Retina (tissue), 1 donor: Measurements from ENCODE around the gene SLC50A1.

Source experiments
- DNase-seq: peaks from one replicate; pipeline ENCODE4 v3.0.0-alpha.2; 2016

Gene SLC50A1, protein sequence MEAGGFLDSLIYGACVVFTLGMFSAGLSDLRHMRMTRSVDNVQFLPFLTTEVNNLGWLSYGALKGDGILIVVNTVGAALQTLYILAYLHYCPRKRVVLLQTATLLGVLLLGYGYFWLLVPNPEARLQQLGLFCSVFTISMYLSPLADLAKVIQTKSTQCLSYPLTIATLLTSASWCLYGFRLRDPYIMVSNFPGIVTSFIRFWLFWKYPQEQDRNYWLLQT

GRCh38 chr1:155135415-155136028 is at the start of gene SLC50A1:
Gene SLC50A1 (plus strand): TSS chr1:155135852. CDS start chr1:155135912, 60 bp downstream.
- peak; percentile 96 for DNase-seq

- peak; percentile 91 for DNase-seq
These were observed 49.4 kb upstream of the SLC50A1 start for GRCh38 chr1:155086128-155086741.

- no peak for DNase-seq
These were observed 48.7 kb upstream of the SLC50A1 start for GRCh38 chr1:155086856-155087535.

DNA sequence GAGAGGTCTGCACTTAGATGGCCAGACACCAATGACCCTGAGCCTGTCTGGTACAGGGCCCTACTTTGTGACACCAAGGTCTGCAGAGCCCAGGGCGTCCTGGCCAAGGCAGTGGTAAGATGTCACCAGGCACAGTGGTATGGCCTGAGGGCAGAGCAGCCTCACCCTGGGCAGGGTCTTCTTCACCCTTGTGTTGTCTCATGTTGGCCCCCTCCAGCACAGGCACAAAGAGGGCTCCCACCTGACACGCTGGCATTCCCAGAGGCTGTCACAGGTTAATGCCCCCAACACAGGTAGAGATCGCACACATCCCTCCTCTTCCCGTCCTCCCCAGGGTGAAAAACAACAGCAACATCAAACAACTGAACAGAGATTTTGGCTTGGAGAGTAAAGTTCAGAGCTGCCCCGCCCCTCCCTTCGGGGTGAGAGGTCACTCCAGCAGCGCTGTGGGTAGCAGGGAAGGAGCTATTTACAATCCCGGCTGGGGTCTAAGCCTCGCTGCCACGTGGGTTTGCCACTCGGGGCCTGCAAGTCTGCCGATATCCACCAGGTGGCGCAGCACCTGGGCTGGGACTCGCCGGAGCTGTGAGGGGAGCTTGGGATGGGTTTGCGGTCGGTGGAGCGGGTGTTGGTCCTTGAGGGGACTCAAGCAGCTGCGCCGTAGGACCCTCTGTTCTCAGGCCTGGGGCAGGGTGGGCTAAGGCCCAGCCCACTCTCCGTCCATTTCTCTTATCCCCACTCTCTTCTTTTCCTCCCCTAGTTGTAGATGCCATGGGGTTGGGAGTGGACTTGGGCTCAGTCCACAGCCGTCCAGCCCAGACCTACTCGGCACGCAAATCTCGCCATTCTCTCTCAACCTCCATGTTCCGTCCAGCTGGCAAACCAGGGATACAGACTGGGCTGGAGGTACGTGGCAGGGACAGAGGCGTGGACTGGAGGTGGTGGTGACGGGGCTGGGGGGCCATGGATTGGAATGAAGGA is 44.3 kb upstream of the SLC50A1 start:
- peak; percentile 92 for DNase-seq

DNA sequence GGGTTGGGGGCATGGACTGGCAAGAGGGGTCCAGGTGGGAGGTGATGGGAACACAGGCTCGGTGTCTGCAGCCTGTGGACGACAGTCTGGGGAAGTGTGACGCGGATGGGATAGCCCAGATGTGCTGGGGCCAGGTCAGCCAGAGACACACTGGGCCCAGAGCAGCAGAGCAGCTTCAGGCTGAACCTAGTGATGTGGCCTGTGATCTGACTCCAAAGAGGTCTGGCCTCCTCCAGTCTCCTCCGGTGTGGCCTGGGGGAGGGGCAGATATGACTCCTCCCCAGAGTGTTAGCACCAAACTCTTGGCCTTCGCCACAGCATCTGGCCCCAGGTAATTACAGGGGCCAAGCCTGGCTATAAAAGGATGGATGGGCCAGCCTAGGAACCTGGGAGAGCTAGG is 43.5 kb upstream of the SLC50A1 start:
- no peak for DNase-seq

DNA sequence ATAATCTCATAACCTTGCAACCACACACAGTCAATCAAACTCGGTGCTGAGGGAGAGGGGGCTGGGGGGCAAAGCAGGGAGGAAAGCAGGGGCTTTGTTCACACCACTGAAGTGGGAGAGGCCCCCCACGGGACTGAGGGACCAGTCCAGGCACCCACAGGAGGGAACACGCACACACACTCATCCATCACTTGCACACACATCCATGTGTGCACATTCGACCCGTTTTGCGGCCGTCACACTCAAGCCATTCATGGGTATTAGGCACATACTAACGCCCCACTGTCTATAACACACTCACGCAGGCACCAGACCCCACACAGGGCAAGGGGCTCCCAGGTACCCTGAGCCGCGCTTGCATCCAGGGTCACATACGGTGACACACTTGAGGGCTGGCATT is 43.0 kb upstream of the SLC50A1 start:
- no peak for DNase-seq

DNA sequence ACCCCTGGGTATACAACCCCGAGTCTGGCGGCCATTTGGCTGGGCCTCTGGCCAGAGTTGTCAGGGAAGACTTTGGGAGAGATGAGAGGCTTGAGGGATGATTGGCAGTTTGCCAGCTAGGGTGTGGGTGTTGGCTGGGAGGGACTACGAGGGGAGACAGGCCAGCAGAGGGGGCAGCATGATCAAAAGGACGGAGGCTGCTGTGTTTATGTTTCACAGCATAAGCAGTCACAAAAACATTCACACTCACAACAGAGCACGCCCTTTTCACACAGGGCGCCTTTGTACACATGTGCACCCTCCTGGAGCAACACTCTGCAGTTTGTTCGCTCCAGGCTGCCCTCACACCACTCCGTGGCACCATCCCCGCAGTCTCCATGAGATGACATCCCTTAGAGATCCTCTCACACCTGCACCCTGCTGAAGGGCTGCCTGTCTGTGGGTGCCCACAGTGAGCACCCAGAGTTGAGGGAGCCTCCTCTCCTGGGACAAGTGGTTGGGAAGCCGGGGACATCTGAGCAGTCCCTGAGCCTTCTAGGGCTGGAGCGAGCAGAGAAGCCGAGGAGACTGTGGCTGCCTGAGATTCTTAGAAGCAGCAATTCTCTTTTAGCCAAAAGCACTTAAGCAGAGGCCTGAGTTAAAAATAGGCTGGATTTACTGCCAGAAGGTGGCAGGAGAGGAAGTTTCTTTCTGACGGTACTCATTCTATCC is 41.6 kb upstream of the SLC50A1 start:
- no peak for DNase-seq

DNA sequence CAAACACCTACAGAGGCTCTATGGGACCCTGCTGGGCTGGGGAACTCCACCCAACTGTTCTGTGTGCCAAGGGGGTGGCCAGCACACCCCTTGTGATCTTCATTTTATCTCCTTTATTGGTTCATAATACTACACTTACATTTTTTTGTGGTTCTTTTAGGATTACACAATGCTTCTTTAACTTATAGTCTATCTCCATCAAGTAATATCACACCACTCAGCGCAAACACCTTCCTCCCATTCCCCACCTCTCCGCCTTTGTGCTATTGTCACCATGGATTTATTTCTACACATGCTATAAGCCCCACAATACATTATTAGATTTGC is 41.1 kb upstream of the SLC50A1 start:
- DNase-seq, result no peak

DNA sequence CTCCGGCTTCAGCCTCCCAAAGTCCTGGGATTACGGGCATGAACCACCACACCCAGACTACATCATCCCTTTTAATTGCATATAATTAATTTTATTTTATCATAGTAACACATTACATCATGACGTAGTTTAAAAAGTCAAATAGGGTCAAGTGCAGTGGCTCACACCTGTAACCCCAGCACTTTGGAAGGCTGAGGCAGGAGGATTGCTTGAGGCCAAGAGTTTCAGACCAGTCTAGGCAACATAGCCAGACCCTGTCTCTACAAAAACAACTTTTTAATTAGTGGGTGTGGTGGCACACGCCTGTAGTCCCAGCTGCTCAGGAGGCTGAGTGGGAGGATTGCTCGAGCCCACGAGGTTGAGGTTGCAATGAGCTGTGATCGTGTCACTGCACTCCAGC is 36.3 kb upstream of the SLC50A1 start:
- DNase-seq, result no peak

- DNase-seq, result no peak
These were observed 32.3 kb upstream of the SLC50A1 start for GRCh38 chr1:155103325-155103724.

- no peak for DNase-seq
These were observed 30.8 kb upstream of the SLC50A1 start for GRCh38 chr1:155104605-155105534.

GRCh38 chr1:155105604-155106011 is 30.0 kb upstream of the SLC50A1 start:
- no peak for DNase-seq

DNA sequence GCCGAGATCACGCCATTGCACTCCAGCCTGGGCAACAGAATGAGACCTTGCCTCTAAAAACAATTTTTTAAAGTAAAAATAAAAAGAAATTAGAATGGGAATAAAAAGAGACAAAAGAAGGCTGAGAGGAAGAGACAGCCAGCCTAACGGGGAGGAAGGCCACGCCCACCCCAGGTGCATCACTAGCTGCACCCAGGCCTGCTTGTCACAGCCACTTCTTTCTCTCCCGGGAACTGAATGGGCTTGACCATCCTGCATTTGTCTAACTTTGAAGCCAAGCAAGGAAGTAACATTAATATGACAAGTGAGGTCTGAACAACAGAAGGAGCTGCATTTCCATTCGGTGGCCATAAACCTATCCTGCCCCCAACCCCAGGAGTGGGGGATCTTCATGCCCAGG is 28.8 kb upstream of the SLC50A1 start:
- no peak for DNase-seq

- DNase-seq, result no peak
These were observed 28.1 kb upstream of the SLC50A1 start for GRCh38 chr1:155107309-155108264.

GRCh38 chr1:155108296-155108695 is 27.4 kb upstream of the SLC50A1 start:
- no peak for DNase-seq

- no peak for DNase-seq
These were observed 25.3 kb upstream of the SLC50A1 start for GRCh38 chr1:155110381-155110780.

DNA sequence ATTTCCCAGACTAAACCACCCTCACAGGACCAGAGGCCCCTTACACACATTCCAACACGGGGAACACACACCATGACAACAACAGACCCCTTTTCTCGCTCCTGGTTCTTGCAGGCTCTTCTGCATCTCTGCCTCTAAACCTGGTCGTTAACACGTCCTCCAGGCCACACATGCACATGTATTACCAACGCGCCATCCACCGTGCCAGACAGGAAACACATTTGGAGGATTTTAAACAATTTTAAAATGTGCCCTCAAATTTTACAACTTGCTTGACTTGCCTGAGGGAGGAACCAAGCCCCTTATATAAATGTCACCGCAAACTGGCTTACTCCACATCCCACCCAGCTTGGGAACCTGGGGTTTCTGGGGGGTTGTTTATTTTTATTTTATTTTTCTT is 24.8 kb upstream of the SLC50A1 start:
- DNase-seq, result no peak

DNA sequence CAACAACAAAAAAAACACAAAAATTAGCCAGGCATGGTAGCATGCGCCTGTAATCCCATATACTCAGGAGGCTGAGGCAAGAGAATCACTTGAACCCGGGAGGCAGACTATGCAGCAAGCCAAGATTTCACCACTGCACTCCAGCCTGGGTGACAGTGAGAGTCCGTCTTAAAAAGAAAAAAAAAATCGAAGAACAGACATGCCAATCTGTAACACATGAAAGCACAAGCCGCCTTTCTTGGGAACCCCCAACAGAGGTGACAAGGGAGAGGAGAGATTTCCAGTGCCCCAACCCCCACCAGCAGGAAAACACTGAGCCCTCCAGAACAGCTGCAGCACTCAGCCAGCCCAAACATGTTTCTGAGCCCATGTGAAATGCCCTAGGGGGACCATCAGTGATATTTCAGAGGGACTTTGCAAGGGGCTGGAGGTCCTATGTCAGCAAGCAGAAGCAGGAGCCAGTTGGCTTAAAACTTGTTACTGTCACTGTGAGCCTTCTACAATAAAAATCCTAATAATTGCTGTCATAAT is 22.1 kb upstream of the SLC50A1 start:
- DNase-seq, result no peak

GRCh38 chr1:155116113-155116764 is 19.4 kb upstream of the SLC50A1 start:
- DNase-seq, result no peak
